ENCODE results near the gene BABAM2.
"Not testable (repeated sequence)": the region's sequence is repeated elsewhere in the genome, so short reads cannot be mapped to it uniquely, and the experiment has no call there.

Gene BABAM2

DNA sequence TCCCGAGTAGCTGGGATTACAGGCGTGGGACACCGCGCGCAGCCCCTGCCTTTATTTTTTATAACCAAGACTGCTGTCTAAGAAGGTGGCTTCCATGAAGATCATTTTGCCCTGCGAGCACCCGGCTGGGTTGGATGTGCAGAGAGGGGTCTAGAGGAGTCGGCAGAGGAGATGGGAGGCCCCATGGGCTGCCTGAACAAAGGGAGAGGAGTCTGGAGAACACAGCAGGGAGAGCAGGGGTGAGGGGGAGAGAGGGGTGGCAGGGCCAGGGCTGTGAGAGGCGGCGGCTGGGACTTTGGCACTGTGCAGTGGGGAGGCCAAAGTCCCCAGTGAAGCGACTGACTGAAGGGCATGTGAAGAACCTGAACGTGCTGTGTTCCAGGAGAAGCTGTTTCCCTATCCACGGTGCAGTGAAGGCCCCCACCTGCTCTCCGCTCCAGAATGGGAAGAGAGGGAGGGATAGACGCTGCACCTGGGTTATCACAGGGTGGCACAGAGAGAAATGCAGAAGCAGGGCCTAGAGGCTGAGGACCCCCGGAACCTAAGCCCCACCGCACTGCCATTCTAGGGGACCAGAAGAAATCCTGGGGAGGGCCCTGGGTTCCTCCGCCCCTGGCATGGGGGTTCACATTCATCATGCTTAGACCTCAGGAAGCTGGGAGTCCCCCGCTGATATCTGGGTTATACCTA lies 477.3 kb downstream of the BABAM2 start:
- DNase-seq = no peak

DNA sequence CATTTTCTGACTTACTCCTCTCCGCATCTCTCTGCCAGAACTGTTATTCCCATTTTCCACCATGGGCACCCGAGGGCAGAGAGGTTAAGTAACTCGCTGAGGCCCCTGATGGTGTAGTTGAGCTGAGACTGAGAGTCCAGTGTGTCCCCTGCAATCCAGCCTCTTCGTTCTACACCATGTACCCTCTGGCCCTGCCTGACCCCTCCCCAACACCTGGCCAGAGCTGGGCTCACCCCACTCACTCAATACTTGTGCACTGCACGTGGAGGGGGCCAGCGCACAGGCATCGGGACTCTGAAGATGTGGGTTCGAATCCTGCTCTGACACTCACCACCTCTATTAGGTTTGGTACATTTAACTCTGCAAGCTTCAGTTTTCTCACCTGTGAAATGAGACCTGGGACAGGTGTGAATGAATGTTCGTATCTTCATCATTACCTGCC lies 477.8 kb downstream of the BABAM2 start:
- no peak for DNase-seq

DNA sequence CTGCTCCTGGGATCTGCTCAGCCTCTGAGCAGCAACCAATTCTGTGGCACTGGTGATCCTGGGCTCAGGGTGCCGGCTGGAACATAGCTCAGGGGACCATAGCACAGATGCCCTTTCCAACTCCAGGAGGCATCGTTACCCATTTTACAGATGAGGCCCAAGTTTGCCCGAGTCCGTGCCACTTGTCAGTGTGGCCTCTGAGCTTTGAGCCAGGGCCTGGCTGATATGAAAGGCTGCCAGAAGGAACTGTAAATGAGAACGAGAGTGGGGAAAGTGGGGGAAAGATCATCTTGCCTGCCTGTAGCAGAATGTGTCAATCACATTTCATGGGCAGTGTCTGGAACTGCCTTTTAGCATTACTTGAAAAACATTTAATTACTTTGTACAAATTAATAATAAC lies 478.8 kb downstream of the BABAM2 start:
- no peak for DNase-seq

DNA sequence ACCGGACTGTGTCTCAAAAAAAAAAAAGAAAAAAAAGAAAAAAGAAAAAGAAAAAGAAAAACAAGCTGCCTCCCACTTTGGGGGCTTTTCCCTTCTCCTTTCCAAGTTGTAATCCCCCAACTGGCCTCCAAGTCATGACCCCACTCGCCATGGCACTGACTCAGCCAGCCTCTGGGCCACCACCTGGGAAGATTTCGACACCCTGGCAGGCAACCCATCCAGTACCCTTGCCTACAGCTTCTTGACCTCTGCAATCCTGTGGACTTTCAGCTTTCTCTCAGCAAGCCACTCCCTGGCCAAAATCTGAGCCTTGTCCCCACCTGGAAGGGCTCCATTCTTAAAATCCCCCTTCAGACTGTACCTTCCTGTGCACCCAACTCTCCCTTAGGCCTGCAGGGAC lies 479.8 kb downstream of the BABAM2 start:
- DNase-seq = no peak

DNA sequence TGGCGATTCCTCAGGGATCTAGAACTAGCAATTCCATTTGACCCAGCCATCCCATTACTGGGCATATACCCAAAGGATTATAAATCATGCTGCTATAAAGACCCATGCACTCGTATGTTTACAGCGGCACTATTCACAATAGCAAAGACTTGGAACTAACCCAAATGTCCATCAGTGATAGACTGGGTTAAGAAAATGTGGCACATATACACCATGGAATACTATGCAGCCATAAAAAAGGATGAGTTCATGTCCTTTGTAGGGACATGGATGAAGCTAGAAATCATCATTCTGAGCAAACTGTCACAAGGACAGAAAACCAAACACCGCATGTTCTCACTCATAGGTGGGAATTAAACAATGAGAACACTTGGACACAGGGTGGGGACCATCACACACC lies 481.2 kb downstream of the BABAM2 start:
- not testable (repeated sequence) for DNase-seq

DNA sequence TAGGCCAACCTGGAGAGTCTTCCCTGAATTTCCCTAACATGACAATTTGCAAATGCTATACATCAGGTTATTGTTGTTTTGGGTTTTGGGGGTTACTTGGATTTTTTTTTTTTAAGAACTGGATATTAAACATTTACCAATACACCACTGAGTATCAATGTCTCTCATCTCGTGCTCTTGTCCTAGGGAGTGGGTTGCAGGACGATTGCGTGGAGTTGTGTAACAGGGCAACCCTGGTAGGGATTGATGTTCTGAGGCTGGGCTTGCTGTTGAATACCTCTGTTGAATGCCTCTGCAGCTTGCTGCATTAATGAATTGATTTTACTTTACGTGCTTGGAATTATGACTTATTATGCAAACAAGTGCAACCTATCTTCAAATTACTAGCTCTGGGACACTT lies 483.3 kb downstream of the BABAM2 start:
- DNase-seq = no peak

DNA sequence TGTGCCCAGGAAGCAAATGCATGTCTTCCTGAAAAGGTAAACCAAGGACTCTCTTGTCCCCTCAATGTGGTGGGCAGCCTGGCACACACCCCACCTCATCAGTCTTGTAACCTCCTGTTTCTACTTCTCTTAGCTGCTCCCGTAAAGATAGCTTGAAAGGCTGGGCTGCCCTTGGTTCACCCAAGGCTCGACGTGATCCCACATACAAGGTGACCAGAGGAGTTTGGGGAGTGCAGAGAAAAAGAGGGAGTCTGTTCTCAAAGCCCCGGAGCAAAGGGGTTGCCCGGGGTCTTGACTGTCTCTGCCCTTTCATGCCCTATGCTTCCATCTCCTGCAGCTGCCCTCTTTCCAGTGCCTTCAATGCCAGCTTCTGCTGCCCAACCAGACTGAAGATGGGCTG lies 483.8 kb downstream of the BABAM2 start:
- no peak for DNase-seq

DNA sequence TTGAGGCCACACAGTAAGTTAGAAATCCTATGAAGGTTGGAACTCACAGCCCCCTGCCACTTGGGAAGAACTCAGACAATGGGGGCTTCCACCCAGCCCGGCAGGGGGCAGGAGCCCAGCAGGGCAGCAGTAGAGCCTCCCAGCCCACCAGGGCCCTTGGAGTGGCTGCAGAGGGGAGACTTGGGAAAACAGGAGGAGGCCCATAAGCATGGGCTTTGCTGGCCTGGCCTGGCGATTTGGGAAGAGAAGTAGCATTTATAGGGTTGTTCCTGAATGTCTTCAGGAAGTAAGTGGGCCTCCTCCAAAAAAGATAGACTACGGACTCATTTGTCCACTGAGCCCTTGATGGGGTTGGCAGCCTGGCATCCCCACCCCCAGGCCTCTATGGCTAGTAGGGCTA lies 484.7 kb downstream of the BABAM2 start:
- DNase-seq = no peak

DNA sequence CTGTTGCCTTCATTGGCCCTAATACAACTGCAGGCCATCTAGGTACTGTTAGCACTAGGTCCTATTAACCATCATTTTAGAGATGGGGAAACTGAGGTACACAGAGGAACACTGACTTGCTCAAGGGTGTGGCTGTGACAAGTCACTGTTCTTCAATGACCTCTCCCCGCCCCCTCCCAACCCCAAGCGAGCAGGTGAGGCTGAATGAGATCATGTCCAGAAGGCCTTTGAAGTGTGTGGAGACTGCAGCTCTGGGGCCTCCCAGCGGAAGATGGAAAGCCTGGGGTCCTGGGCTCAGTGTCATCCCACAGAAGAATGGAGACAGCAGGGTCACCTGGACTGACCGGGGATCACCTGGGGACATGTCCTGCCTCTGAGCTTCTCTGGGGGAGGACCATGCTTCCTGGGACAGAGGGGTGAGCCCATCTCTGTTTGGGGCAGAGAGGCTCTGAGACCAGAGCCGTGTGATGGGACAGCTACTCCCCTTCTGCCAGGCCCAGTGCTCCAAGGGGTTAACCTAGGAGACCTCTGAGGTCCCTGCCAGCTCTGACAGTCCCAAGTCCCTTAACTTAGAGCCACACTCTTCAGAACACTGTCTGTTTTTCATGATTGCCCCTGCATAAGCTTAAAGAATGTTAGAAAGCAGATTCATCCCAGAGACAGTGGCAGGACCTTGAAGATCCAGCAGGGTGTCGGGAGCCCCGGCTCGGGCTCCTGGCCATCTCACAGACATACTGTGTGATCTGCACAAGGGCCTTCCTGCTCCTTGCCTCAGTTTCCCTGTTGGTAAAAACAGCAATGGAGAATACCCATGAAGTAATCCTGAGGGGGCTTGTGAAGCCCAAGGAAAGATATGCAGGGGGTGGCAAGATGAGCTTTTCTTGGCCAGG lies 485.5 kb downstream of the BABAM2 start:
- no peak for DNase-seq

DNA sequence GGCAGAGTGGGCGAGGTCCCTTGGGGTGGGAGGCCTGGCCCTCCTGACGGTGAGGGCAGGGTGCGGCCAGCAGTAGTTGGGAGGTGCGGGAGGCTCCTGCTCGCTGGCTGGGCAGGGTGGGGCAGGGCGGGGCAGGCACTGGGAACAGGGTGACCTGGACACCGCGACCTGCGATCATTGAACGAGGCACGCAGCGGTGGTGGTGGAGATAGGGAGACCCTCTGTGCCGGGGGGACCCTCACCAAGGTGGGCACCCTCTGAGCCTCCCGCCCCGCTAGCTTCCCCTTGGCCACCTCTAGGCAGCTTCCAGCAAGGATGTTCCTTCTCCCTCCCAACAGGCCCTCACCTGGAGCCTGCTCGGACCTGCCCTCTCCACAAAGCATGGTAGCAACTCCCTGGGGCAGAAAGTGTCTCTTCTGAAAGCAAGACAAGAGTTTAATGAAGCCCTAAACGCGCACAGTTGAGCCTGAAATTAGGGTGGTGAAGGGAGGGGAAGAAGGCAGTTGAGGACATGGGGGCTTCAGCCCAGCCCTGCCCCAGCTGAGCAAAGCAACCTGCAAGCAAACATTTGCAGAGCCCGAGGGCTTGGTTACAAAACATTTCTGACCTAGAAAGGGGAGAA lies 486.8 kb downstream of the BABAM2 start:
- peak; percentile 7 for DNase-seq

DNA sequence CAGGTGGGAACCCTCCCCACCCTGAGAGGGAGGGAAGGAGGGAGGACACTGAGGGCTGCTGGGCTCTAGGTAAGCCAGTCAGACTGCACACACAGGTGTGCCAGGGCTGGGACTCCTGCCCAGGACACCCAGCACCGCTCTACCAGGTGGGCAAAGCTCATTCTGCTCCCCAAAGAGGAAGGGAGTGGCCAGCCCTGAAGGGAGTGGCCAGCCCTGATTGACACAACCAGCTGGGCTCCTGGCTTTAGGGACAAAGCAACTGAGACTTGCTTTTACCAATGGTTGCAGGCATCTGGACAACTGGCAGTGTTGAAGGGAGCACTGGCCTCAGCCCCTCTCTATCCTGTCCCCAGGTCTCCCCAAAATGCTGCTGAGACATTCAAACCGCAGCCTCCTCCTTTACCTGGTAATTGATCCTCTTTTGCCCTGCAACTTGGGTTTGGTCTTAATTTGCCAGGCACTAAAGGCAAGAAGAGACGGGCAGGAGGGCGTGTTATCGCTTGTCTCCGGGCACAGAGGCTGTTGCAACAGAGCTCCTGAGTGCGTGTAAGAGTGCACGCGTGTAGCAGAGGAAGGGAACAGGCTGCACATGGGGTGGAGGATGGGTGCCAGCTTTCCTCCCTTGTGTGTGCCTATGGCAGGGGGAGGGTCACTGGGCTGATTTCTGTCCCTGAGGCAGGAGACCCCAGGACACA lies 487.6 kb downstream of the BABAM2 start:
- DNase-seq = peak; percentile 63

DNA sequence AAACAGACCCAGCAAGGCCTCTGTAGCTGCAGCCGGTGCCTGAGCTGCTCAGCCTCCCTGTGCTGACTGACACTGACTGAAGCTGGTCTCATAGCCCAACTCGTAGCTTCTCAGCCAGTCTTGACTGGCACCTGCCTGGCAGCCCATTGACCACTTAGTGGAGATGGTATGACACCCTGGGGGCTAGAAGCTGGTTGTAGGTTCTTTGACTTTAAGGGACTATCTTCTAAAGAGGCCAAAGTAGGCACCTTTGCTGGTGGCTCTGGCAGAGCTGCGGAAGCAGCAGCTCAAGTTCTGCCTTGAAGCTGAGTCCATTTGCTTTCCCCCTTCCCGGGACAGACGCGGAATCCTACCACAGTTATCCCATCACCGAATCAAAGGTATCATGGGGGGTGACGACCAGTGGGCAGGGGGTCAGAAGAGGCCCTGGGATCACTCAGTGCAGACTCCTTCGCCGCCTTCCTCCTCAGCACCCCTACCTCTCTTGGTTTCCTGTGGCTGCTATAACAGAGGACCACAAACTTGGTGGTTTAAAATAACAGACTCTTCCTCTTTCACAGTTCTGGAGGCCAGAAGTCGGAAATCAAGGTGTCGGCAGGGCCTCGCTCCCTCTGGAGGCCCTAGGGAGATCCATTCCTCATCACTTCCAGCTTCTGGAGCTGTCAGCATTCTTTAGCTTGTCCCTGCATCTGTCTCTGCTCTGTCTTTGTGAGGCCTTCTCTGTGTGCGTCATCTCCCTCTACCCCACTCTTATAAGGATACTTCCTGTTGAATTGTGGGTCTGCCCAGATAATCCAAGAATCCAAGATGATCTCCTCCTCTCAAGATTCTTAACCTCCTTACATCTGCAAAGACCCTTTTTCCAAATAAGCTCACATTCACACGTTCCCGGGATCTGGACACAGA lies 488.4 kb downstream of the BABAM2 start:
- DNase-seq = no peak

DNA sequence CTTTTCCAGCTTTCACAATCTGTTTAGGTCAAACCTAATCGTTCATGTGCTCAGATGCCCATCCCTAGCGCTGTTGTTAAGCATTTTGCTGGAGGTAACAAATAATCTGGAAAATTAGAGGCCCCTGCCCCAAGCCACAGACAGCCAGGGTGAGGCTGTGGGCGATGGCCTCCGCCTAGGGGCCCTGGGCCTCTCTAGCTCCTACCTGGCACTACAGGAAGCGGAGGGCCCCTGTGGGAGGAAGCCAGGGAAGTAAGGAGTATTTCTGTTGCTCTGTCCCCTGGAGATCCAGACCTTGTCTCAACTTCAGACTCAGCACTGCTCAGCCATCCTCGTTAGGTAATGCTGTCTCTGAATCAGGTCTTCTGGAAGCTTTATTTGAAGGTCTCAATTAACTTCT lies 489.7 kb downstream of the BABAM2 start:
- no peak for DNase-seq

DNA sequence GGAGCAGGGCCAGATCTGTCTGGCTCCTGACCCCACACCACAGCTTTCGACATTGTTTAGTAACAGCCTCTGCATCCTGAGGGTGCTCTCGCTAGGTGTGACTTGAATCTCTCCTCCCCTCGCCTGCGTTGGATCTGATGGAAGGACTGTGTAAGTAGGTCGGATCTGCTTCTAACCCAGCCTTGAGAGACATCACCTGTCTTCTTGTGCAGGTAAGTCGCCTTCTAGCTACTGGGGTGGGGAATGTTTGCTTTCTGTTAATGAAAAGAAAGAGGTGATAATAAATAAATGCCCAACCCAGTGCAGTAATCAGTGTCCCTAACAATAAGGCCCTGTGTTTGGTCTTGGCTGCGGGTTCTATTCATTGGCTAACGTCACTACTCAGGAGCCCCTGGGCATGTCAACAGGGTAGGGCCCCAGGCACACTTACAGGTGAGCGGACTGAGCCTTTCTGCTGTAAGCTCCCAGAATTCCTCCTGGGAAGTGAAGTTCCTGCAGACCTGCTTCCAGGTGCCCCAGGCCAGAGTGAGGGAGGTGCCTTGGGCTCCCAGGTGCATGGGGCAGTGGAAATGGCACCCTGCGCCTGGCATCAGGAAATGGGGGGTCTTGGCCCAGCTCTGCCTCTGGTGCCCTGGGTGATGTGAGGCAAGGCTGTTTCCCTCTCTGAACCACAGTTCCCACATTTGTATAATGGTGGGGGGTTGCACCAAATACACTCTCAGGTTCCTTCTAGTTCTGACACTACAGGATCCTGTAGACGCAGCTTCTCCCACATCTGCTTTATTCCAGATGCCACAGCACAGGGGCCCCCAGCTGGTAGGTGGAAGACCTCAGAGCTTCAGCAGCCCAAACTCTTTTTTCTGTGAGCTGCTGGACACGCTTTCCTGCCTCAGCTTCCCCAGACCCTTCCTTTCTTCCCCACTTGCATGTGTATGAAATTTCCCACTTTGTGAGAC lies 491.0 kb downstream of the BABAM2 start:
- DNase-seq = no peak

DNA sequence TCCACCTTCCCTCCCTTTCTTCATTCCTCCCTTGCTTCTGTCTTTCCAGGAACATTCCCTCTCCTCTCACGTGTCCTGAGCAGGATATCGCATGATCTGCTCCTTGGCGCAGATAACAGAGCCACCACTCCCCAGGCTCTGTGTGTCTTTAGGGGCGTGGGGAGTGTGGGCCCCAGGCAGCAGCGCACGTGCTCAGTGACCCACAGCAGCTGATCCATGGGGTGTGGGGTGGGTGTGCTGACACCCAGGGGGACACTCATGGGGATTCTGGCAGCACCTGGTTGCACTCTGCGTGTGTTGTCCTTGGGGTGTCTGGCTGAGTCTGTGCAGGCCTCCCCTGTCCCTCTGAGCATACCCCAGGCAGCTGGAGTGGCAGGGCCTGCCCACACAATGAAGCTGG lies 492.2 kb downstream of the BABAM2 start:
- DNase-seq = no peak

DNA sequence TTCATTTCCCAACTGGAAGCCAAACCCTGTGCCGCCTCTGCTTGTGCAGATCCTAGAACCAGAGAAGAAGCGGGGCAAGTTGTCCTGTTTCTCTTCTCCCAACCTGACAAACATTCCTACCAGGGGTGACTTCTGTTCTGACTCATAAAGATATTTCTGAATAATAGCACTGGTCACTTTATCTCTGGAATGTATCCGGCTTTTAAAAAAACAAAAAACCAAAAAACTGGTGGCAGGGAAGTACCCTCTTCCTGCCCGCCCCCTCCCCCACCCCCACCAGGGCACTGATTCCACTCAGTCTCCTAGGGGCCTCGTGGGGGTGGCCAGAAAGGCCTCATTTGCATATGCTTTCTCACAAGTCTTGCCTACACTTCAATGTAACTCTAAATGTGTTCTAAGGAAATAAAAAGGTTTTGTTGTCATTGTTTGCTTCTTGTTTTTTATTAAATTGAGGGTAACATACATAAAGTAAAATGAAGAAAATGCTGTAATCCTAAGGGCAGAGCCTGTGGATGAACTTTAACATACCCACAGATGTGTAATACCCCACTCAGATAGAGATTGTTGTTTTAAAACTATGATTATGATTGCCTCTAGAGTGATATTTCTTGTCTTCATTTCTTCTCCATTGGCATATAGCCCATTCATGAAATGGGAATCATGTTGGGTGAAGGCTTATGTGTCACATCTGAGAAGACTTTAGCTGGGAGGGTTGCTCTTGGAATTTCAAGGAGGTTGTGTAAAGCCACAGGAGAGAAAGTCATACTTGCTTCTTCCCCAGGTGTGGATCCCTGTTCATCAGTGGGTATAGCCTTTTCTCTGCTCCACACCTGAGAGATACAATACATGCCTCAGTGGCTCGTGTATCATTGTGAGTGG lies 496.8 kb downstream of the BABAM2 start:
- no peak for DNase-seq

Data from DMS79 treated with DMSO at 0.1 percent for 48 hours (cell line).